ENCODE data around the gene BAD. TPM values are rescaled to one million over a fixed set of nuclear protein-coding genes. Genes with fewer than 3 reads are reported as not detected.

The BAD gene
- polyA plus RNA-seq, 1 donor (not counting 4 experiments of a cell fraction or from before 2014, with no cell fraction given): 58.3 TPM

DNA sequence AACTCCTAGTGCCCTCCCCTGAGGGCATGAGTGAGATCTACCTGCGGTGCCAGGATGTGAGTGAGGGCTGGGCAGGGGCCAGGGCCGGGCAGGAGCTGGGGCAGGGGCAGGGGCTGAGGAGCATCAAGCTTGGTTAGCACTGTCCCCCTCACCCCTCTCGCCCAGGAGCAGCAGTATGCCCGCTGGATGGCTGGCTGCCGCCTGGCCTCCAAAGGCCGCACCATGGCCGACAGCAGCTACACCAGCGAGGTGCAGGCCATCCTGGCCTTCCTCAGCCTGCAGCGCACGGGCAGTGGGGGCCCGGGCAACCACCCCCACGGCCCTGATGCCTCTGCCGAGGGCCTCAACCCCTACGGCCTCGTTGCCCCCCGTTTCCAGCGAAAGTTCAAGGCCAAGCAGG lies 64.2 kb downstream of the BAD start:
- peaks cover 11% of the 10 kb centered on the region for H3K4me1 ChIP-seq (ENCODE audit: control insufficient read depth, extremely low read depth, insufficient read depth, low read length)
- dilution Hi-C loops (cut with MboI; ENCODE audit: extremely low pct_ligation_motif_present, low sequenced_read_pairs): no loop called here
- H3K9me1 ChIP-seq (ENCODE audit: control insufficient read depth, extremely low read depth, insufficient read depth, low read length): no peaks in the 10 kb centered on the region
- H4K20me1 ChIP-seq (ENCODE audit: control insufficient read depth, extremely low read depth, insufficient read depth, low read length): no peaks in the 10 kb centered on the region
- peaks cover 2 to 4% of the 10 kb centered on the region in 2 experiments for H3K36me3 ChIP-seq (ENCODE audit: control insufficient read depth in 2 of 2, extremely low read depth in 1 of 2, insufficient read depth in 2 of 2, low read length in 2 of 2)
- no peak overlapping the region for H3K27ac ChIP-seq (ENCODE audit: control insufficient read depth, insufficient read depth, low read length)
- DNase-seq (ENCODE audit: low read depth, low spot score): no peak
- no peak overlapping the region for H2AFZ ChIP-seq (ENCODE audit: control insufficient read depth, low read length)
- H3K79me2 ChIP-seq (ENCODE audit: control insufficient read depth, insufficient read depth, low read length): no peaks in the 10 kb centered on the region
- no peak for TF ChIP-seq EZH2 (IDR thresholded peaks at IDR 0.05; ENCODE audit: low read length)
- TF ChIP-seq, protein P1, sequence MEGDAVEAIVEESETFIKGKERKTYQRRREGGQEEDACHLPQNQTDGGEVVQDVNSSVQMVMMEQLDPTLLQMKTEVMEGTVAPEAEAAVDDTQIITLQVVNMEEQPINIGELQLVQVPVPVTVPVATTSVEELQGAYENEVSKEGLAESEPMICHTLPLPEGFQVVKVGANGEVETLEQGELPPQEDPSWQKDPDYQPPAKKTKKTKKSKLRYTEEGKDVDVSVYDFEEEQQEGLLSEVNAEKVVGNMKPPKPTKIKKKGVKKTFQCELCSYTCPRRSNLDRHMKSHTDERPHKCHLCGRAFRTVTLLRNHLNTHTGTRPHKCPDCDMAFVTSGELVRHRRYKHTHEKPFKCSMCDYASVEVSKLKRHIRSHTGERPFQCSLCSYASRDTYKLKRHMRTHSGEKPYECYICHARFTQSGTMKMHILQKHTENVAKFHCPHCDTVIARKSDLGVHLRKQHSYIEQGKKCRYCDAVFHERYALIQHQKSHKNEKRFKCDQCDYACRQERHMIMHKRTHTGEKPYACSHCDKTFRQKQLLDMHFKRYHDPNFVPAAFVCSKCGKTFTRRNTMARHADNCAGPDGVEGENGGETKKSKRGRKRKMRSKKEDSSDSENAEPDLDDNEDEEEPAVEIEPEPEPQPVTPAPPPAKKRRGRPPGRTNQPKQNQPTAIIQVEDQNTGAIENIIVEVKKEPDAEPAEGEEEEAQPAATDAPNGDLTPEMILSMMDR (optimal IDR thresholded peaks at IDR 0.05 in 1 of 3, IDR thresholded peaks at IDR 0.05 in 1 of 3, conservative IDR thresholded peaks at IDR 0.05 in 1 of 3; ENCODE audit: extremely low read depth in 1 of 3, insufficient read depth in 2 of 3, low read length in 3 of 3): no peak
- H3K4me3 ChIP-seq (ENCODE audit: control insufficient read depth in 2 of 3, extremely low read depth in 1 of 3, insufficient read depth in 2 of 3, low read depth in 1 of 3, low read length in 3 of 3): no peak overlapping the region
- no peak overlapping the region for H3K9ac ChIP-seq (ENCODE audit: control insufficient read depth, extremely low read depth, insufficient read depth, low read length)
- H3K4me2 ChIP-seq (ENCODE audit: control insufficient read depth, extremely low read depth, insufficient read depth, low read depth, low read length): no peak overlapping the region
- FAIRE-seq: no peak
- H3K9me3 ChIP-seq (ENCODE audit: control insufficient read depth, low read depth, low read length): no peaks in the 10 kb centered on the region
- no peaks in the 10 kb centered on the region for H3K27me3 ChIP-seq (ENCODE audit: control insufficient read depth, extremely low read depth, insufficient read depth, low read length)

Small RNA genes within 50 kb of the gene (small RNA-seq; reads per million reads assigned to genes)
- 0 reads per million in 3 experiments for gene RF00019 (ENCODE audit: insufficient read length in 3 of 3, low read depth in 3 of 3, low replicate concordance in 1 of 3)

Other genes starting within 250 kb of the BAD start
- gene FLRT1, start 248.7 kb downstream of the BAD start, polyA plus RNA-seq: not detected in 3 replicates
- gene MACROD1, start 118.6 kb downstream of the BAD start, polyA plus RNA-seq: 2.7 to 6.7 TPM (median 4.6 TPM) in 3 replicates
- gene STIP1, start 98.5 kb downstream of the BAD start, polyA plus RNA-seq: 157 to 215 TPM (median 206 TPM) in 3 replicates
- gene FERMT3, start 77.9 kb downstream of the BAD start, polyA plus RNA-seq: 0.26 to 1.9 TPM (median 0.98 TPM) in 3 replicates
- 15.5 to 20.3 TPM (median 18.3 TPM) in 3 replicates for gene TRPT1, start 58.5 kb downstream of the BAD start, polyA plus RNA-seq
- gene NUDT22, start 58.4 kb downstream of the BAD start, polyA plus RNA-seq: 22.6 to 55.6 TPM (median 31.1 TPM) in 3 replicates
- gene DNAJC4, start 54.1 kb downstream of the BAD start, polyA plus RNA-seq: 10.1 to 24.7 TPM (median 12.2 TPM) in 3 replicates
- 9.7 to 23.3 TPM (median 10.0 TPM) in 3 replicates for gene VEGFB, start 50.1 kb downstream of the BAD start, polyA plus RNA-seq
- gene FKBP2, start 43.6 kb downstream of the BAD start, polyA plus RNA-seq: 40.3 to 57.7 TPM (median 51.9 TPM) in 3 replicates
- 182 to 254 TPM (median 208 TPM) in 3 replicates for gene PPP1R14B, start 37.7 kb downstream of the BAD start, polyA plus RNA-seq
- gene PLCB3, start 33.1 kb downstream of the BAD start, polyA plus RNA-seq: 32.5 to 46.9 TPM (median 42.0 TPM) in 3 replicates
- gene GPR137, start 1.2 kb upstream of the BAD start, polyA plus RNA-seq: 6.6 to 11.7 TPM (median 9.8 TPM) in 3 replicates
- not detected in 3 replicates for gene KCNK4, start 6.6 kb upstream of the BAD start, polyA plus RNA-seq
- gene CATSPERZ, start 15.7 kb upstream of the BAD start, polyA plus RNA-seq: 0.17 to 0.29 TPM (median 0.19 TPM) in 3 replicates
- 20.8 to 33.9 TPM (median 25.9 TPM) in 3 replicates for gene ESRRA, start 20.9 kb upstream of the BAD start, polyA plus RNA-seq
- gene TRMT112, start 32.9 kb upstream of the BAD start, polyA plus RNA-seq: 238 to 408 TPM (median 297 TPM) in 3 replicates
- 590 to 817 TPM (median 591 TPM) in 3 replicates for gene PRDX5, start 33.5 kb upstream of the BAD start, polyA plus RNA-seq
- gene CCDC88B, start 55.5 kb upstream of the BAD start, polyA plus RNA-seq: 2.9 to 5.3 TPM (median 3.7 TPM) in 3 replicates
- 46.5 to 62.7 TPM (median 52.4 TPM) in 3 replicates for gene RPS6KA4, start 74.5 kb upstream of the BAD start, polyA plus RNA-seq

Data from keratinocyte (primary cell).